HG03175 (cell line): ENCODE results near the gene NIPAL4.
A peak's percentile ranks its signal among the peaks of the same experiment; 100 is the strongest.
"Not testable (repeated sequence)": the region's sequence is repeated elsewhere in the genome, so short reads cannot be mapped to it uniquely, and the experiment has no call there.

Source experiments
- ATAC-seq: cut with Tn5 transposase; IDR thresholded peaks from one replicate; pipeline ENCODE4 v1.9.1; 2021; ENCODE audit warnings: mild to moderate bottlenecking, moderate library complexity; ENCODE audit not compliant: unreplicated experiment

The NIPAL4 gene

GRCh38 chr5:157482702-157483101 is 22.7 kb downstream of the NIPAL4 start:
- not testable (repeated sequence) for ATAC-seq

GRCh38 chr5:157484768-157485167 is 24.8 kb downstream of the NIPAL4 start:
- ATAC-seq = no peak

GRCh38 chr5:157485340-157485739 is 25.3 kb downstream of the NIPAL4 start:
- ATAC-seq = no peak

- ATAC-seq = no peak
Measured at GRCh38 chr5:157485811-157486210, 25.8 kb downstream of the NIPAL4 start.

- ATAC-seq = peak; percentile 32
Measured at GRCh38 chr5:157486221-157486681, 26.2 kb downstream of the NIPAL4 start.

- peak; percentile 41 for ATAC-seq
Measured at GRCh38 chr5:157486861-157487260, 26.8 kb downstream of the NIPAL4 start.

GRCh38 chr5:157487358-157487757 is 27.3 kb downstream of the NIPAL4 start:
- no peak for ATAC-seq

- no peak for ATAC-seq
Measured at GRCh38 chr5:157491471-157491995, 31.5 kb downstream of the NIPAL4 start.

- ATAC-seq = no peak
Measured at GRCh38 chr5:157492886-157493285, 32.9 kb downstream of the NIPAL4 start.

GRCh38 chr5:157494178-157494832 is 34.3 kb downstream of the NIPAL4 start:
- no peak for ATAC-seq

GRCh38 chr5:157496864-157497263 is 36.9 kb downstream of the NIPAL4 start:
- no peak for ATAC-seq

GRCh38 chr5:157497875-157498611 is 38.0 kb downstream of the NIPAL4 start:
- ATAC-seq = no peak

GRCh38 chr5:157502143-157502647 is 42.2 kb downstream of the NIPAL4 start:
- ATAC-seq = peak; percentile 87

GRCh38 chr5:157504053-157504452 is 44.0 kb downstream of the NIPAL4 start:
- no peak for ATAC-seq

- ATAC-seq = no peak
Measured at GRCh38 chr5:157505496-157505895, 45.5 kb downstream of the NIPAL4 start.

- ATAC-seq = no peak
Measured at GRCh38 chr5:157506066-157506590, 46.1 kb downstream of the NIPAL4 start.

GRCh38 chr5:157506981-157507780 is 47.2 kb downstream of the NIPAL4 start:
- no peak for ATAC-seq

GRCh38 chr5:157509093-157509492 is 49.1 kb downstream of the NIPAL4 start:
- no peak for ATAC-seq

GRCh38 chr5:157509587-157509986 is 49.6 kb downstream of the NIPAL4 start:
- ATAC-seq = no peak

- no peak for ATAC-seq
Measured at GRCh38 chr5:157510682-157511081, 50.7 kb downstream of the NIPAL4 start.
